Measurements from ENCODE around the gene TBL1XR1.

TBL1XR1 gene

GRCh38 chr3:177096615-177097014 is 100.7 kb downstream of the TBL1XR1 start:
- TF ChIP-seq, protein P1, sequence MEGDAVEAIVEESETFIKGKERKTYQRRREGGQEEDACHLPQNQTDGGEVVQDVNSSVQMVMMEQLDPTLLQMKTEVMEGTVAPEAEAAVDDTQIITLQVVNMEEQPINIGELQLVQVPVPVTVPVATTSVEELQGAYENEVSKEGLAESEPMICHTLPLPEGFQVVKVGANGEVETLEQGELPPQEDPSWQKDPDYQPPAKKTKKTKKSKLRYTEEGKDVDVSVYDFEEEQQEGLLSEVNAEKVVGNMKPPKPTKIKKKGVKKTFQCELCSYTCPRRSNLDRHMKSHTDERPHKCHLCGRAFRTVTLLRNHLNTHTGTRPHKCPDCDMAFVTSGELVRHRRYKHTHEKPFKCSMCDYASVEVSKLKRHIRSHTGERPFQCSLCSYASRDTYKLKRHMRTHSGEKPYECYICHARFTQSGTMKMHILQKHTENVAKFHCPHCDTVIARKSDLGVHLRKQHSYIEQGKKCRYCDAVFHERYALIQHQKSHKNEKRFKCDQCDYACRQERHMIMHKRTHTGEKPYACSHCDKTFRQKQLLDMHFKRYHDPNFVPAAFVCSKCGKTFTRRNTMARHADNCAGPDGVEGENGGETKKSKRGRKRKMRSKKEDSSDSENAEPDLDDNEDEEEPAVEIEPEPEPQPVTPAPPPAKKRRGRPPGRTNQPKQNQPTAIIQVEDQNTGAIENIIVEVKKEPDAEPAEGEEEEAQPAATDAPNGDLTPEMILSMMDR (conservative IDR thresholded peaks at IDR 0.05; ENCODE audit: low read length) = no peak
- no peak overlapping the region for H3K4me3 ChIP-seq (ENCODE audit: low read length)
- no peak for DNase-seq (ENCODE audit: low read depth)

- TF ChIP-seq, protein P1 (conservative IDR thresholded peaks at IDR 0.05; ENCODE audit: low read length) = no peak
- H3K4me3 ChIP-seq (ENCODE audit: low read length) = no peak overlapping the region
- DNase-seq (ENCODE audit: low read depth) = no peak
Observed at GRCh38 chr3:177093966-177094365, 103.3 kb downstream of the TBL1XR1 start.

DNA sequence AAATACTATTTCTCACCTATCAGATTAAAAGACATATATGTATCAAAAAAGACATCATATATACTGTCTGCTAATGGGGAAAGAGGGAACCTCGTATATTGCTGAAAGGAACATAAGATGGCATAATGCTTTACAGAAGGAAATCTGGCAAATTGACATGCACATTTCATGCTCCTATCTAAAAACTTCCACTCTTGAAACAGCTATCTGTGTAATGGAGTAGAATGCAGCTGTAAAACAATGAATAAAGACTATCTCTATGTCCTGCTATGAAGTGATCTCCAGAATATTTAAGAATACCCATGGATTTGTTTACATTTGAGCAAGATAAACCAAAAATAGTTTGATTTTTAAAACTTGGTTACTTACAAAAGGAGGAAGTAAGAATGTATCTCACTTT is 107.4 kb downstream of the TBL1XR1 start:
- no peak for DNase-seq (ENCODE audit: low read depth)
- TF ChIP-seq, protein P1 (conservative IDR thresholded peaks at IDR 0.05; ENCODE audit: low read length) = no peak
- no peak overlapping the region for H3K4me3 ChIP-seq (ENCODE audit: low read length)

DNA sequence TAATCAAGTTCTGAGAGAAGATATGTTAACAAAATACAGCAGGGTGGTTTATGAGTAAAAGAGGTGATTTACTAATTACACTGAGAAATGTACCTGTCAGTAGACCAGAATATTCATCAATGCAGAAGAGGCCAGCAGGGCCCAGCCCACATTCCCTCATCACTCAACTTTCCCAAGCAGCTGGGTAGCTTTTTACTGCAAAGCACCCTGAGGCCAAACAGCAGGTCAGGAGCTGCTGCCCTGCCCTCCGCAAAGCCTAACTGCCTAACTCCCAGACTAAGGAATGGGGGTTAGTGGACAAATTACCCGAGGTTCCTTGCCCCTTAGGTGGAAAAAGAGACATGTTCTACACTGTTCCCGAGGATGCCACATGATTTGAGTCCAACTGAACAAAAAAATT is 108.2 kb downstream of the TBL1XR1 start:
- no peak for DNase-seq (ENCODE audit: low read depth)
- no peak overlapping the region for H3K4me3 ChIP-seq (ENCODE audit: low read length)
- TF ChIP-seq, protein P1 (conservative IDR thresholded peaks at IDR 0.05; ENCODE audit: low read length) = no peak

- TF ChIP-seq, protein P1 (conservative IDR thresholded peaks at IDR 0.05; ENCODE audit: low read length) = no peak
- no peak for DNase-seq (ENCODE audit: low read depth)
- no peak overlapping the region for H3K4me3 ChIP-seq (ENCODE audit: low read length)
Observed at GRCh38 chr3:177085794-177086193, 111.5 kb downstream of the TBL1XR1 start.

DNA sequence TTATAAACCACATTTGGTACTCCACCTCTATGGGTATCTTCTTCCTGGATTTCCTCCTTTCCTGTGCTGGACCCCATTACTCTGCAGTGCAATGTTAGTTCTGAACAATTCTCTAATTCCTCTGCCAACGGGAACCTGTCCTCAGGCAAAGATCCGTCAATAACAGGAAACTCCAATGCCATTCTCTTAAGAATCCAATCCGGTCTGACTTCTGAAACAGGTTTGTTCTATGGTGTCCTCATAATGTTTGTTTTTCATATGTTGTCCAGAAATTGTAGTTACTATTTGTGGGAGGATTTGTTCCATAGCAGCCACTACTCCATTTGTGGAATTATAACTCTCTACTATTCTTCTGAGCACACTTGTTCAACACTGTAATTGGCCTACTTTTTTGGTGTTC is 112.7 kb downstream of the TBL1XR1 start:
- H3K4me3 ChIP-seq (ENCODE audit: low read length) = no peak overlapping the region
- DNase-seq (ENCODE audit: low read depth) = no peak
- TF ChIP-seq, protein P1 (conservative IDR thresholded peaks at IDR 0.05; ENCODE audit: low read length) = no peak

GRCh38 chr3:177080122-177080521 is 117.2 kb downstream of the TBL1XR1 start:
- no peak for DNase-seq (ENCODE audit: low read depth)
- no peak overlapping the region for H3K4me3 ChIP-seq (ENCODE audit: low read length)
- TF ChIP-seq, protein P1 (conservative IDR thresholded peaks at IDR 0.05; ENCODE audit: low read length) = no peak
